ENCODE data around the gene MAST3. TPM values are rescaled to one million over a fixed set of nuclear protein-coding genes. Genes with fewer than 3 reads are reported as not detected.

Gene MAST3
- total and polyA plus RNA-seq, 2 donors (not counting 3 experiments of a cell fraction or from before 2014, with no cell fraction given) = 1.5 to 2.7 TPM

- dilution Hi-C loops (cut with MboI; ENCODE audit: extremely low pct_ligation_motif_present, low sequenced_read_pairs) (no loop called here), intact Hi-C loops (cut with micrococcal nuclease) (no loop called here)
Observed at GRCh38 chr19:18122860-18123795, 25.6 kb downstream of the MAST3 start.

More at GRCh38 chr19:18122860-18123795, 25.6 kb downstream of the MAST3 start:
- POLR2A ChIA-PET = interaction anchor here (0.6 kb wide), 1 partner anchor 35 kb away, joined by 3 read pairs; no protein-coding TSS in a partner anchor
- Histone ChIP-seq H3K9me1 (replicated peaks; ENCODE audit: control insufficient read depth, extremely low read depth, insufficient read depth, low read length) (no peaks in the 10 kb centered on the region), H3K36me3 (ENCODE audit: control insufficient read depth in 2 of 2, extremely low read depth in 1 of 2, insufficient read depth in 2 of 2, low read length in 2 of 2) (no peaks in the 10 kb centered on the region), H3K9ac (replicated peaks; ENCODE audit: extremely low read depth, insufficient read depth, low read length) (no peak overlapping the region), H3K27ac (ENCODE audit: insufficient read depth, low read depth, low read length) (no peak overlapping the region), H2AFZ (ENCODE audit: low read depth, low read length) (no peak overlapping the region), H3K79me2 (ENCODE audit: control insufficient read depth, insufficient read depth, low read length) (no peaks in the 10 kb centered on the region), H3K4me3 (replicated peaks in 1 of 3; ENCODE audit: insufficient read depth in 1 of 3, low read depth in 1 of 3, low read length in 3 of 3) (no peak overlapping the region), H3K27me3 (ENCODE audit: control insufficient read depth in 2 of 2, insufficient read depth in 2 of 2, low read length in 2 of 2) (no peaks in the 10 kb centered on the region), H3K4me2 (ENCODE audit: insufficient read depth, low read length) (no peak overlapping the region), H3K4me1 (ENCODE audit: control insufficient read depth, extremely low read depth, insufficient read depth, low read length) (peaks cover 6% of the 10 kb centered on the region), H3K9me3 (replicated peaks; ENCODE audit: control insufficient read depth, insufficient read depth, low read length) (no peaks in the 10 kb centered on the region), H4K20me1 (replicated peaks; ENCODE audit: control insufficient read depth, extremely low read depth, insufficient read depth, low read length) (no peaks in the 10 kb centered on the region)
- FAIRE-seq = no peak
- no peak for TF ChIP-seq POLR2A (IDR thresholded peaks at IDR 0.05; ENCODE audit: low read depth, low read length)
- TF ChIP-seq MYC (IDR thresholded peaks at IDR 0.05; ENCODE audit: low read depth, low read length) = no peak
- no peak for TF ChIP-seq EZH2 (IDR thresholded peaks at IDR 0.05; ENCODE audit: borderline replicate concordance, low read depth, low read length, severe bottlenecking)
- no peak for TF ChIP-seq CTCF (IDR thresholded peaks at IDR 0.05; ENCODE audit: extremely low read depth in 1 of 2, insufficient read depth in 1 of 2, low read depth in 1 of 2, low read length in 2 of 2)
- no peak for TF ChIP-seq JUN (IDR thresholded peaks at IDR 0.05; ENCODE audit: borderline replicate concordance, insufficient read depth, insufficient read length, low read depth)
- no peak for TF ChIP-seq MAX (IDR thresholded peaks at IDR 0.05; ENCODE audit: insufficient read depth, insufficient read length)
- TF ChIP-seq FOS (IDR thresholded peaks at IDR 0.05; ENCODE audit: borderline replicate concordance, insufficient read depth, low read length) = no peak
- TF ChIP-seq POLR2AphosphoS5 (IDR thresholded peaks at IDR 0.05; ENCODE audit: insufficient read depth, low read depth, low read length) = no peak
- DNase-seq (ENCODE audit: low read depth, low spot score) = no peak
- BruUV-seq (replicated peaks) = no TSS peak
- CTCF ChIA-PET = interaction anchor here (2.5 kb wide), 1 partner anchor 10 kb away, joined by 17 read pairs; no protein-coding TSS in a partner anchor

Measured in endothelial cell of umbilical vein (primary cell).